Myocyte (in vitro differentiated cells): ENCODE measurements around the gene DUSP18. TPM values are rescaled to one million over a fixed set of nuclear protein-coding genes. Genes with fewer than 3 reads are reported as not detected.
"Not testable (repeated sequence)": the region's sequence is repeated elsewhere in the genome, so short reads cannot be mapped to it uniquely, and the experiment has no call there.

ENCODE experiments used
- DNase-seq: peaks from one replicate; pipeline ENCODE4 v3.0.0-alpha.2; 2012; ENCODE audit warnings: low read depth
- total RNA-seq: library from RNA; depleted of rRNA; stranded (reverse); fragments of >200 nt; gene quantifications from 2 replicates; pipeline ENCODE4 v1.2.3, GENCODE V29; 2014

DUSP18 gene
- total RNA-seq, 1 donor from 2014 or later = 4.7 TPM

GRCh38 chr22:30640839-30641430, 26.7 kb downstream of the DUSP18 start:
- DNase-seq = peak; percentile 69

DNA sequence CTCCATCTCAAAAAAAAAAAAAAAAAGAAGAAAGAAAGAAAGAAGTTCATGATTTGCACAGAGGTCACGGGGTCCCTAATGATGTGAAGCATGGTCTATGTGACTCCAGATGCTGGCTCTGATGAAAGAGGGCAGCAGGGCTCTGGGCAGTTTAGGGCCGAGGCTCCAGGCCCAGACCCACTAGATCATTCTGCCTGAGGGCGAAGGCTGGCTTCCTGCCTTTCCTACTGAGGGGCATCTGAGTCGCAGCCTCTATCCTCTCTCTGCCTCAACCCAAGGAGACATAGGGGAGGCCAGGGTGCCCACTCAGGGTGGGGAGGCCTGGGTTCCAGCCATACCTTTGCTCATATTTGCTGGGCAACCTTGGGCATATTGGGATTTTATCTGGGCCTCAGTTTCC, 27.3 kb downstream of the DUSP18 start:
- no peak for DNase-seq

- no peak for DNase-seq
Measured at GRCh38 chr22:30637701-30638114, 30.0 kb downstream of the DUSP18 start.

- peak; percentile 31 for DNase-seq
Measured at GRCh38 chr22:30636226-30637077, 31.2 kb downstream of the DUSP18 start.

DNA sequence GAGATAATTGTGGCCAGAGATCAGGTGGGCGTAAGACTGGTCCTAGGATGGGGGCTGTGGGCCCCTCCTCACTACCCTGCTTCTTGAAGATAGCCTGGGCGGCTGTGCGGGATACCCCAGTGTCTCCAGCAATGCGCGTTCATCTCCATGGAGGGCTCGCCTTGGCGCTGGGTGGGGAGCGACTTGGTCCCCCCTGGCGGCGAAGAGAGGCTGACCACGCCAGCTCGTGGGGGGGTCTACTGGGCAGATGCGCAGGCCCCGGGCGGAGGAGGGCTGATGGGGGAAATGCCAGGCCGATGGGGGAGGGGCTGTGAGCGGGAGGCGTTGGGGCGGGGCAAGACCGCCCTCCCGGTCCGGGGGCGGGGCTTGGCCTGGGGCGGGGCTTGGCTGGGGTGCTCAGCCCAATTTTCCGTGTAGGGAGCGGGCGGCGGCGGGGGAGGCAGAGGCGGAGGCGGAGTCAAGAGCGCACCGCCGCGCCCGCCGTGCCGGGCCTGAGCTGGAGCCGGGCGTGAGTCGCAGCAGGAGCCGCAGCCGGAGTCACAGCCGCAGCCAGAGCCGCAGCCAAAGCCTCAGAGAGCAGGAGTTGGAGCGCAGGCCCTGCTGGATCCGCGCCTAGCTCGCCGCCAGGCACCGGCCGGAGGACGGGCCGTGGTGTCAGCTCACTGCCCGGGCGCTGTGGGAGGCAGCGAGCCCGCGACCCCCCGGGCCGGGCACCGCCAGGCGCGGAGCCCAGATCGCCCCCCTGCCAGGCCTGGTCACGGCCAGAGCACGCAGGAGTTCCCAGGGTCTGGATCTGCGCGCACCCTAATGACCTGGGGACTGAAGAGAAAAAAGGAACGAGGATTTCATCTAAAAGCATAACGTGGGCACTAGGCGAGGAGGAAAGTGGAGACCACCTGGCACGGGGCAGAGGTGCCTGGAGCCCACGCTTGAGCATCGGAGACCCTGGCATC, 32.1 kb downstream of the DUSP18 start, which contains the start of gene SLC35E4:
SLC35E4 (plus strand) TSS at position 509 of the 953 bp plus-strand sequence. CDS start 670 bp downstream, outside the sequence.
- DNase-seq = peak; percentile 91

DNA sequence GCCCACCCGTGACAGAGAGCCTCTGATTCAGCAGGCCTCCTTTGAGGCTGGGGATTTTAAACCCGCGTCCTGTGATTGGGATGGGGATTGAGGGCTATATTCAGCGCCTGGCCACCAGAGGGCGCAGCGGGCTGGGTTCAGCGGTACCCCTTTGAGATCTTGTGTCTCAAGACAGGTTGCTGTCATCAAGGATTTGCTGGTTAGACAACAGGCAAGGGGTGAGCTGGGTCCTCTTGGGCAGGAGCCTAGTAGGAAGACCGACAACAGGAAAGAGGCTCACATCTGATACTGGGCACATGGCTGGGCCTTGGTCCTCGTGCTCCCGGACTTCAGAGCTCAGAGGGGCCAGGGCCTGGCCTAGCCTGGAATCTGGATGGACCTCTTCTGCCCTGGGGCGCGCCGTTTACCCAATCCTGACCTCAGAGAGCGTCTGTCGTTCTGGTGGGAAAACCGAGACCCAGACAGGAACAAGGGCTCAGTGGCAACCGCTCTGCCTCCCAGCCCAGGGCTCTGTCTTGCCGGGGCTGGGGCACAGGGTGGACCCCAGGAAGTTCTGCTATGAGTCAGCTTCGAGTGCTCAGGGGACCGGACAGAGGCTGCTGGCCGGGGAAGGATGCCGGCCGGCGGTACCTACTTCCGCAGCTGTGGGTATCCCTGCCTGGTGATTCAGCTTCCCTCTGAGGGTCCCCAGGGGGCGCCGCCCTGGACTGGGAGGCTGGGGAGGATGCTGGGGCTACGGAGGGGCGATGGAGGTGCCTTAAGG, 33.0 kb downstream of the DUSP18 start:
- peak; percentile 87 for DNase-seq

DNA sequence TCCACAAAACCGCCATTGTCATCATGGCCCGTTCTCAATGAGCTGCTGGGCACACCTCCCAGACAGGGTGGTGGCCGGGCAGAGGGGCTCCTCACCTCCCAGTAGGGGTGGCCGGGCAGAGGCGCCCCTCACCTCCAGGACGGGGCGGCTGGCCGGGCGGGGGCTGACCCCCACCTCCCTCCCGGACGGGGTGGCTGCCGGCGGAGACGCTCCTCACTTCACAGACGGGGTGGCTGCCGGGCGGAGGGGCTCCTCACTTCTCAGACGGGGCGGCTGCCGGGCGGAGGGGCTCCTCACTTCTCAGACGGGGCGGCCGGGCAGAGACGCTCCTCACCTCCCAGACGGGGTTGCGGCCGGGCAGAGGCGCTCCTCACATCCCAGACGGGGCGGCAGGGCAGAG, 36.2 kb downstream of the DUSP18 start:
- DNase-seq = not testable (repeated sequence)

- no peak for DNase-seq
Measured at GRCh38 chr22:30628491-30628890, 39.2 kb downstream of the DUSP18 start.

DNA sequence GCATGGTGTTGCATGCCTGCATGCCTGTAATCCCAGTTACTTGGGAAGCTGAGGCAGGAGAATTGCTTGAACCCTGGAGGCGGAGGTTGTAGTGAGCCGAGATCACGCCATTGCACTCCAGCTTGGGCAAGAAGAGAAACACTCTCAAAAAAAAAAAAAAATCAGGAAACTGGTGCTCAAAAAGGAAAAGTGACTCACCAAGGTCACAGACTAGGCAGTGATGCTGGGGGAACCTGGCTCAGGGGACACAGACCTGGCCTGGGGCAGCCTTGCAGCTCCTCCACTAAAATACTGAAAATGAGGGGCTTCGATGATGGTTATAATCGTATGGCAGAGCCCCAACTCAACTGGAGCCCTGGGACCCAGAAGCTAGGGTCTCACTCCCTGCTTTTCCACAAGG, 40.2 kb downstream of the DUSP18 start:
- no peak for DNase-seq

DNA sequence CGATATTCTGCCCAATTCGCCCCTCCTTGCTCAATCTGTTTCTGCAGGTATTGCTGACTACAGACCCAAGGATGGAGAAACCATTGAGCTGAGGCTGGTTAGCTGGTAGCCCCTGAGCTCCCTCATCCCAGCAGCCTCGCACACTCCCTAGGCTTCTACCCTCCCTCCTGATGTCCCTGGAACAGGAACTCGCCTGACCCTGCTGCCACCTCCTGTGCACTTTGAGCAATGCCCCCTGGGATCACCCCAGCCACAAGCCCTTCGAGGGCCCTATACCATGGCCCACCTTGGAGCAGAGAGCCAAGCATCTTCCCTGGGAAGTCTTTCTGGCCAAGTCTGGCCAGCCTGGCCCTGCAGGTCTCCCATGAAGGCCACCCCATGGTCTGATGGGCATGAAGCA, 41.3 kb downstream of the DUSP18 start:
- DNase-seq = no peak

DNA sequence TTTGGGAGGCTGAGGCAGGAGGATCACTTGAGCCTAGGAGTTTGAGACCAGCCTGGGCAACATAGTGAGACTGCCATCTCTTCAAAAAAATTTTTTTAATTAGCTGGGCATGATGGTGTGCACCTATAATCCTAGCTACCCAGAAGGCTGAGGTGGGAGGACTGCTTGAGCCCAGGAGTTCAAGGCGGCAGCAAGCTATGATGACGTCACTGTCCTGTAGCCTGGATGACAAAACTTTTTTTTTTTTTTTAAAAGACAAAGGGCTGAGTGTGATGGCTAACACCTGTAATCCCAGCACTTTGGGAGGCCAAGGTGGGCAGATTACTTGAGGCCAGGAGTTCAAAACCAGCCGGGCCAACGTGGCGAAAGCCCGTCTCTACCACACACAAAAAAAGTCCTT, 47.8 kb downstream of the DUSP18 start:
- not testable (repeated sequence) for DNase-seq

DNA sequence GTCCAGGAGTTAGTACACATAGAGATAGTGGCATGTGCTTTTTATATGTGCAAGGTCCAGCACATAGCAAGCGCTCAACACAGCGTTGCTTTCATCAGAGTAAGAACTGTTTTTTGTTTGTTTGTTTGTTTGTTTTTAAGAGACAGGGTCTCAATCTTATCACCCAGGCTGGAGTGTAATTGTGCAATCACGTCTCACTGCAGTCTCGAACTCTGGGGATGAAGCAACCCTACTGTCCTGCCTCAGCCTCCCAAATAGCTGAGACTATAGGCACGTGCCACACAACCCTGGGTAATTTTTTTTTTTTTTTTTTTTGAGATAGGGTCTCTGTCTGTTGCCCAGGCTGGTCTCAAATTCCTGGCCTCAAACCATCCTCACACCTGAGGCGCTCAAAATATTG, 49.9 kb downstream of the DUSP18 start:
- DNase-seq = no peak

- no peak for DNase-seq
Measured at GRCh38 chr22:30615543-30615954, 52.1 kb downstream of the DUSP18 start.

DNA sequence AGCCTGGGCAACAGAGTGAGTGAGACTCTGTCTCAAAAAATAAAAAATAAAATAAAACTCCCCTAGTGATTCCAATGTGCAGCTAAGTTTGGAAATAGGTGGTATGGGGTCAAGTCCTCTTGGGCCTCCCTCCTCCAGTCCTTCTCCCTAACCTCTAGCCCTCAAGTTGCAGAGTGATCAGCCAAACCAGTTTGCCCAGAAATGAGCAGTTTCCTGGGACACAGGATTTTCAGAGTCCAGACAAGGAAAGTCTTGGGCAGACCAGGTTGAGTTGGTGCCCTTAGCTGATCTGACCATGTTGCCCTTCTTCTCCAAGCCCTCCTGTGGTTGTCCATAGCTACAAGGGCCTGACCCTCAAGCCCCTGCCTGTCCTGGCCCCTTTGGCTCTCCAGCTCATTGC, 52.8 kb downstream of the DUSP18 start:
- no peak for DNase-seq

DNA sequence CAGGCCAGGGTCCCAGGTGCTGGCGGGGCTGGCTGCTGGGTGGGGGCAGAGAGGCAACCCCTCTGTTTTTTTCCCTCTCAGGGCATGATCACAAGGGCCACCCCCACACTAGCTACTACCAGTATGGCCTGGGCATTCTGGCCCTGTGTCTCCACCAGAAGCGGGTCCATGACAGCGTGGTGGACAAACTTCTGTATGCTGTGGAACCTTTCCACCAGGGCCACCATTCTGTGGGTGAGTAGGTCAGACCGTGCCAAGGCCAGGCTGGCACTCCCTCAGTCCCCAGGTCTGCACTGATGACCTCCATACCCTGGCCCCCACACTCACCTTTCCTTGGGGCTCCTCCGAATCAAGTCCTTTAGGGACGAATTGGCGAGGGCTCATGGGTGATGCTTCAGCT, 53.4 kb downstream of the DUSP18 start:
- DNase-seq = no peak

DNA sequence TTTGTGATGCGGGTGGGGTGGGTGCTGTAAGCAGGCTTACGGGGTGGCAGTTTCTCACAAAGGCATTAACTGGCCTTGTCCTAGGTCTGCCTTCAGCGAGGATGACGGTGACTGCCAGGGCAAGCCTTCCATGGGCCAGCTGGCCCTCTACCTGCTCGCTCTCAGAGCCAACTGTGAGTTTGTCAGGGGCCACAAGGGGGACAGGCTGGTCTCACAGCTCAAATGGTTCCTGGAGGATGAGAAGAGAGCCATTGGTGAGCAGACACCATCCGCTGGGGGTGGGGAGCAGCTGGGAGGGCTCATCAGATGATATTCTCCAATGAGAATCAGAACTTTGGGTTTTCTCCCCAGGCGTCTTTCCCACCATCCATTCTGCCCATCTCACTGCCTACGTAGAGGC, 54.9 kb downstream of the DUSP18 start:
- no peak for DNase-seq
